GOT3 (cell line): Measurements from ENCODE around the gene TCTN3.
"Not testable (repeated sequence)": the region's sequence is repeated elsewhere in the genome, so short reads cannot be mapped to it uniquely, and the experiment has no call there.

Source experiments
- DNase-seq: peaks from one replicate; lab custom pipeline; 2025; ENCODE audit warnings: mixed read lengths; lab: John Stamatoyannopoulos, UW

Gene TCTN3

GRCh38 chr10:95626500-95626899, 67.2 kb downstream of the TCTN3 start:
- no peak for DNase-seq

DNA sequence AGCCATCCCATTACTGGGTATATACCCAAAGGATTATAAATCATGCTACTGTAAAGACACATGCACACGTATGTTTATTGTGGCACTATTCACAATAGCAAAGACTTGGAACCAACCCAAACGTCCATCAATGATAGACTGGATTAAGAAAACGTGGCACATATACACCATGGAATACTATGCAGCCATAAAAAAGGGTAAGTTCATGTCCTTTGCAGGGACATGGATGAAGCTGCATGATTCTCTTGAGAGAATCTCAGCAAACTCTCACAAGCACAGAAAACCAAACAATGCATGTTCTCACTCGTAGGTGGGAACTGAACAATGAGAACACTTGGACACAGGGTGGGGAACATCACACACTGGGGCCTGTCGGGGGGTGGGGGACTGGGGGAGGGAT, 73.3 kb downstream of the TCTN3 start:
- DNase-seq = not testable (repeated sequence)

- no peak for DNase-seq
These were observed 75.6 kb downstream of the TCTN3 start for GRCh38 chr10:95618101-95618500.

DNA sequence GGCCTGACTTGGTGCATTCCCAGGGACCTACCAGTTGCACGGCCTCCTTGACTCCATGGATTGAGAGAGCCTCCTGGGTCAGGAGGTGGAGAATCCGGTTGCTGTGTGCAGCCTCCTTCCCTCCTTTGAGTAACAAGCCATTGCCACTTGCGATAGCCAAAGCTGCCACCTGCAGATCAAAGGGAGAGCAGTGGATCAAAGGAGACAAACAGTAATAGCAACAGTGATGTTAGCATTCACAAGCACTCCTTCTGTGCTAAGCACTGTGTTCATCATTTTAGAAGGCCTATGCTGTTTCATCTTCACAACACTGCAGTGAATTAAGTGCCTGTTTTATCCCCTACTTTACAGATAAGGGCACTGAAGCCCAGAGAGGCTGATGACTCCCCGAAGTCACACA, 77.3 kb downstream of the TCTN3 start:
- no peak for DNase-seq
